Sigmoid colon (tissue), 7 donors: ENCODE measurements around the gene ITGB4. TPM values are rescaled to one million over a fixed set of nuclear protein-coding genes. Genes with fewer than 3 reads are reported as not detected.

ENCODE experiments used
- DNase-seq: peaks from one replicate; pipeline ENCODE4 v3.0.0-alpha.2; 2019
- H3K27ac ChIP-seq, 4 donors: fragments of 200-600 bp; sonication (generic); one replicate each; pipeline ENCODE4 v1.5.1; 2016 to 2019; ENCODE audit warnings: mild to moderate bottlenecking in 1 of 4
- H3K27me3 ChIP-seq, 3 donors: fragments of 200-600 bp; sonication (generic); one replicate each; pipeline ENCODE4 v1.5.1; 2019; ENCODE audit warnings: mild to moderate bottlenecking in 1 of 3
- H3K36me3 ChIP-seq, 4 donors: fragments of 200-600 bp; sonication (generic); one replicate each; pipeline ENCODE4 v1.5.1; 2016 to 2019
- H3K4me1 ChIP-seq, 4 donors: fragments of 200-600 bp; sonication (generic); one replicate each; pipeline ENCODE4 v1.5.1; 2017 to 2019
- H3K4me3 ChIP-seq, 4 donors: fragments of 200-600 bp; sonication (generic); one replicate each; pipeline ENCODE4 v1.5.1; 2017 to 2019; ENCODE audit warnings: mild to moderate bottlenecking in 2 of 4, moderate library complexity in 1 of 4
- H3K9me3 ChIP-seq, 4 donors: fragments of 200-600 bp in 3 of 4; sonication (generic) in 3 of 4; one replicate each; pipeline versions ENCODE4 v1.5.1 to v1.6.1; 2013 to 2019
- EP300 ChIP-seq, 4 donors: sonication (generic); formaldehyde crosslinking; IDR thresholded peaks; one replicate each; pipeline ENCODE4 v1.6.1; 2017; ENCODE audit warnings: antibody characterized with exemption in 4 of 4
- POLR2A ChIP-seq, 2 donors: fragments of 450-650 bp; IDR thresholded peaks; one replicate each; pipeline ENCODE4 v1.6.1; 2016; ENCODE audit warnings: antibody characterized with exemption in 2 of 2, mild to moderate bottlenecking in 2 of 2, moderate library complexity in 2 of 2
- POLR2AphosphoS5 ChIP-seq, 4 donors: sonication (generic); formaldehyde crosslinking; IDR thresholded peaks; one replicate each; pipeline ENCODE4 v1.6.1; 2017; ENCODE audit warnings: antibody characterized with exemption in 4 of 4
- WGBS, 2 donors: extraction: QIAGEN DNeasy Blood & Tissue Kit; methylation state at CpG; one replicate each; pipeline ENCODE4 v1.1.7; 2013; 5-methylcytosine and 5-hydroxymethylcytosine counted together
- intact Hi-C: fragments of 100-400 bp; cut with DNase I; formaldehyde crosslinking; loops from one replicate; pipeline ENCODE4 v1.15.1; 2023
- polyA plus RNA-seq, 3 donors: library from polyadenylated mRNA; stranded (reverse); fragments of 200-250 nt; gene quantifications; one replicate each; pipeline ENCODE4 v1.2.3, GENCODE V29; 2013
- total RNA-seq, 4 donors: library from RNA; depleted of rRNA; stranded (reverse); fragments of >200 nt; gene quantifications; one replicate each; pipeline ENCODE4 v1.1.0, GENCODE V29; 2016
- TF ChIP-seq, protein P1 (sequence below), 4 experiments: fragments of 450-650 bp in 3 of 4; fragments of 200-600 bp in 1 of 4; IDR thresholded peaks; one replicate each; pipeline ENCODE4 v1.5.1; 2016 to 2019; ENCODE audit warnings: antibody characterized with exemption in 4 of 4, mild to moderate bottlenecking in 3 of 4, moderate library complexity in 2 of 4
- donor health status: healthy with polysubstance abuse.
- donor health status: Bipolar disorder and iron deficiency.
- donor health status: healthy.

ITGB4 gene
- total and polyA plus RNA-seq, 7 donors: 15.1 to 116 (median 25.8) TPM

DNA sequence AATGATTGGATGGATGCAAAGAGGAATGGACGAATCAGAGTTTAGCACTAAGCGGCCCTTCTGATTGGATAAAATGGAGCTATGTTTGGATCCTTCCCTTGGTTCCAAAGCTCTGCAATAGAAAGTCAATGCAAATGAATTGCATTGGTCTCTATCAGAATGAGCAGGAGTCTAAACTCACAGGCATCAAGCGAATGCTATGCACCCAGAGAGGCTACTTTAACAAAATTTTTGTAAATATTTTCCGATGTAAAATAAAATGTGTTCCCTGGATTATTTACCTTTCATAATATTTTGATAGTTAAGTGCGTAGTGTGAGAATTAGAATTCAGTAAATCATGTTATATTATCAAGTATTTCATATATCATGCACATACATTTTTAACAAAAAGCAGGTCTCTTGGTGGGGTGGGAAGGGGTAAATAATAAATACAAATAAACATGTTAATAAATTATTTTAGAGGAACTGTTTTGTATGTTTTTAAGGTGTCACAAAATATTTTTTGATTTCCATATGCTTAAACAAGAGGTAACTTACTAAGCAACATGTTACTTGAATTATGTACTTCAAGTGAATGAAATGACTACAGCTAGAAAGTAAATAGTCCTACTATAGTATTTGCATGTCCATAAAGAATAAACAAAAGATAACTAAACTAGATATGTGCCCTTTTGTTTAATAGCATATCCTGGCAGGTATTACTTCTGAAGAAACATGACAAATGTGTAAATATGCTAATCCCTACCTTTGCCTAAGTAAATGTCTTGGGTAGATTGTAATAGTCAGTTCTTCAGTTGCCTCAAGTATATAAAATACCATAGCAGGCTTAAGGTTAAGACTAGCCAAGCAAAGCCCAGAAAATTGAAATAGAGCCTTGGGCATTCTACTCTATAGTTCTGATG is 59.0 kb downstream of the ITGB4 start:
- intact Hi-C loops: loop anchor here (5.0 kb wide), 2 partner anchors 97 to 117 kb away; partner anchors contain the start of genes TRIM47 and TRIM65

DNA sequence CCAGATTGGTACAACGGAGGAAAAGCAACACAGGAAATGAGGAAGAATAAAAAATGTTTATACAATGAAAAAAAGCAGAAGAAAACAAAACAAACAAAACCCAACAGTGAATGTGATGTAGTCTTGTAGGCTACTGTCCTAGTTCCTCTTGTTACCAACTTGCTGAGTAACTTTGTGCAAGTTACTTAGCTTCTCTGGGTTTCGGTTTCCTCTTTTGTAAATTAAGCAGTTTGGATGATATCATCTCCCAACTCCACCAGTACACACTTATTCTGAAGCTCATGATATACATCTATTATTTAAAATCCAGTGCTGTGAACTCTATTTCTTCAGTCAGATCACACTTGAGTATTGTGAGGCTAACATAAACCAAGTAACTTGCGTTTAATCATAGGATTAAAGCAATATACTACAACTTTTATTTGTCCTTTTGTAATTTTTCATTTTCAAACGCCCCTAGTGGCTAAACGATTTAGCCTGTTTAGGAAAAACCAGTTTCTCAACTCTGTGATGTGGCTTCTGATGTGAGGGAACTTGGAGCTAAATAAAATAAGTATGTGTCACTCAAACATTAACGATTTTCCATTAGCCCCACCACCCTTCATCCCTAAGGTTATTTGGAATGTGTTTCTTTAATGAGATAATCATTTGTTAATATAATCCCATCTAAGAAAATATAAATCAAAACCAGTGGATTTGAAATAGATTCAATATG is 62.0 kb downstream of the ITGB4 start:
- DNase-seq: no peak
- no peaks in the 10 kb centered on the region for H3K27me3 ChIP-seq
- no peaks in the 10 kb centered on the region for H3K9me3 ChIP-seq
- WGBS, 2 donors: 3% methylated on average over 6 of the region's 6 CpGs
- peak overlapping the region; percentile 95 to 99 (median 97) for H3K27ac ChIP-seq
- intact Hi-C loops: loop anchor here (5.0 kb wide), 1 partner anchor 94 kb away; the partner anchor contains the start of gene TRIM47
- peaks cover 8 to 11% (median 9%) of the 10 kb centered on the region in 4 donors for H3K36me3 ChIP-seq
- peaks cover 0 to 49% (median 35%) of the 10 kb centered on the region in 4 donors for H3K4me1 ChIP-seq
- H3K4me3 ChIP-seq: no peak overlapping the region
- TF ChIP-seq, protein P1, sequence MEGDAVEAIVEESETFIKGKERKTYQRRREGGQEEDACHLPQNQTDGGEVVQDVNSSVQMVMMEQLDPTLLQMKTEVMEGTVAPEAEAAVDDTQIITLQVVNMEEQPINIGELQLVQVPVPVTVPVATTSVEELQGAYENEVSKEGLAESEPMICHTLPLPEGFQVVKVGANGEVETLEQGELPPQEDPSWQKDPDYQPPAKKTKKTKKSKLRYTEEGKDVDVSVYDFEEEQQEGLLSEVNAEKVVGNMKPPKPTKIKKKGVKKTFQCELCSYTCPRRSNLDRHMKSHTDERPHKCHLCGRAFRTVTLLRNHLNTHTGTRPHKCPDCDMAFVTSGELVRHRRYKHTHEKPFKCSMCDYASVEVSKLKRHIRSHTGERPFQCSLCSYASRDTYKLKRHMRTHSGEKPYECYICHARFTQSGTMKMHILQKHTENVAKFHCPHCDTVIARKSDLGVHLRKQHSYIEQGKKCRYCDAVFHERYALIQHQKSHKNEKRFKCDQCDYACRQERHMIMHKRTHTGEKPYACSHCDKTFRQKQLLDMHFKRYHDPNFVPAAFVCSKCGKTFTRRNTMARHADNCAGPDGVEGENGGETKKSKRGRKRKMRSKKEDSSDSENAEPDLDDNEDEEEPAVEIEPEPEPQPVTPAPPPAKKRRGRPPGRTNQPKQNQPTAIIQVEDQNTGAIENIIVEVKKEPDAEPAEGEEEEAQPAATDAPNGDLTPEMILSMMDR (IDR thresholded peaks at IDR 0.05): peak in 3 of 4 experiments; percentile 62 to 84 (median 73)
- no peak for TF ChIP-seq POLR2A (IDR thresholded peaks at IDR 0.05)

More for the DNA sequence above, 59.0 kb downstream of the ITGB4 start:
- WGBS, 2 donors: 20 to 21% methylated on average over 5 of the region's 5 CpGs
- Histone ChIP-seq H3K4me3 (peak overlapping the region in 1 of 4 donors; percentile 91), H3K4me1 (peaks cover 0 to 43% (median 33%) of the 10 kb centered on the region in 4 donors), H3K27me3 (no peaks in the 10 kb centered on the region), H3K36me3 (peaks cover 8 to 38% (median 17%) of the 10 kb centered on the region in 4 donors), H3K9me3 (no peaks in the 10 kb centered on the region), H3K27ac (peak overlapping the region; percentile 53 to 98 (median 83))
- TF ChIP-seq POLR2AphosphoS5 (IDR thresholded peaks at IDR 0.05) (no peak), POLR2A (IDR thresholded peaks at IDR 0.05) (no peak), EP300 (IDR thresholded peaks at IDR 0.05) (no peak)
- TF ChIP-seq, protein P1 (IDR thresholded peaks at IDR 0.05): no peak
- no peak for DNase-seq

DNA sequence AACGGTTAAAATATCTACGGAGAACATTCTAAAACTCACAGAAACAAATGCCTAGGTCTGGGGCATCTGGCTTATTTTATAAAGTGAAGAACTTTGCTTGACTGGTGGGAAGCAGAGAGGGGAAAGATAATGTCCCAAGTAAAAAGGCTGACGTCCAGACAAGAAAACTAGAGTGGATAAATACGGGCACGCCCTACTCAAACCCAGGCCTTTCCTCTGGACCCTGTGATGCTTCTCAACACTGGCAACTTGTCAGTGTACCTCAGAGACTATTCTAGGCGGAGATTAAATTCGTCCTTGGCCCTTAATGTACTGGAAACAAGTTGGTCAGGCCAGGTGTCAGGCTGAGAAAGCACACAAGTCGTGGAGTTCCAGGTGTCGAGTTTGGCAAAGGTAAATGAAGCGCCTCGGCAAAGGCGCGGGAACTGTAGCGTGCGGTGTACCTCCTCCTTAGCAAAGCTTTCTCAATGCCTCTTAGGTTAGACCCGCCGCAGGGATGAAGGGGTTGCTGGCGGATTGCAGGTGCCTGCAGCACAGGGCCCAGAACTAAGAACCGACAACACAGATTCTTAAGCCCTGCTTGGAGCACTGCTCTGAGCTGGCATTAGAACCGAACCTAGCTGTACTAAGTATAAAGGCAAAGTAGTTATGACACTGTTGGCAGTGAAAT is 62.7 kb downstream of the ITGB4 start:
- peak; percentile 75 for DNase-seq
- H3K27ac ChIP-seq: peak overlapping the region; percentile 95 to 99 (median 97)
- 62 to 66% methylated on average over 20 of the region's 20 CpGs for WGBS, 2 donors
- H3K9me3 ChIP-seq: no peaks in the 10 kb centered on the region
- H3K4me1 ChIP-seq: peaks cover 0 to 49% (median 33%) of the 10 kb centered on the region in 4 donors
- H3K4me3 ChIP-seq: peak overlapping the region; percentile 20 to 80 (median 74)
- H3K36me3 ChIP-seq: peaks cover 2 to 4% (median 3%) of the 10 kb centered on the region in 4 donors
- no peak for TF ChIP-seq POLR2AphosphoS5 (IDR thresholded peaks at IDR 0.05)
- TF ChIP-seq POLR2A (IDR thresholded peaks at IDR 0.05): no peak
- TF ChIP-seq, protein P1 (IDR thresholded peaks at IDR 0.05): no peak
- no peak for TF ChIP-seq EP300 (IDR thresholded peaks at IDR 0.05)
- intact Hi-C loops: loop anchor here (2.0 to 5.0 kb wide), 2 partner anchors 71 to 93 kb away; partner anchors contain the start of genes TRIM47 and WBP2
- H3K27me3 ChIP-seq: no peaks in the 10 kb centered on the region

- TF ChIP-seq EP300 (IDR thresholded peaks at IDR 0.05) (peak in 1 of 4 donors; percentile 81), POLR2AphosphoS5 (IDR thresholded peaks at IDR 0.05) (peak; percentile 89 to 94 (median 92)), POLR2A (IDR thresholded peaks at IDR 0.05) (peak; percentile 43 to 76)
- TF ChIP-seq, protein P1 (IDR thresholded peaks at IDR 0.05): no peak
- Histone ChIP-seq H3K27me3 (no peaks in the 10 kb centered on the region), H3K36me3 (no peaks in the 10 kb centered on the region), H3K4me1 (peaks cover 0 to 49% (median 33%) of the 10 kb centered on the region in 4 donors), H3K9me3 (no peaks in the 10 kb centered on the region), H3K4me3 (peak within 1 kb of the TSS; percentile 74 to 85 (median 78)), H3K27ac (peak within 1 kb of the TSS; percentile 95 to 99 (median 97))
- 0% methylated on average over 45 of the region's 45 CpGs for WGBS, 2 donors
- intact Hi-C loops: loop anchor here (1.0 to 5.0 kb wide), 3 partner anchors 43 to 93 kb away; partner anchors contain the start of genes TRIM47 and WBP2
- DNase-seq: peak; percentile 100
Measured at GRCh38 chr17:75784473-75785015, 63.3 kb downstream of the ITGB4 start, which contains the start of gene UNK. TSS of gene UNK (plus strand) at chr17:75784806. CDS start at chr17:75784881, 75 bp downstream.
